HL-60/S4 (cell line): Measurements from ENCODE around the gene GAS7.

ENCODE experiments used
- in situ Hi-C: fragments of 300-500 bp; cut with MboI; formaldehyde crosslinking; loops from 2 replicates; pipeline ENCODE4 v1.14.3; 2022; ENCODE audit warnings: low sequenced_read_pairs

Gene GAS7

GRCh38 chr17:9865586-9865985, 332.8 kb downstream of the GAS7 start:
- in situ Hi-C loops: no loop called here

DNA sequence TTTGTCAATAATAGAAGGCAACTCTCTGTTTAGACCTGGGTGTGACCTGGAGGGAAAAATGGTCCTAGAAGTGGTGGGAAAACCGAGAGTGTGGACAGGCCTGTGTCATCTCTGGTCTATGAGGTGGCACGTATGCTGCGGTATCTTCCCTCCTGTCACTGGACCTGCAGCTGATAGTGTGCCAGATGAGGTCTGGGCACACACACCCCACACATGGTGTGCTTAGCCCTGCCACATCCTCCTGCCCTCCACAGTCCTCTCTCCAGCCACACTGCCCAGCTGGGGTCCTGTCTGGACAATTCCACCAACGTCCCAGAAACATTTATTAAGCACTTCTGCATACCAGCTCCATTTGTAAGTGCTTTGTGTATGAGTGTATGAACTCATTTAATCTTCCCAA, 335.5 kb downstream of the GAS7 start:
- in situ Hi-C loops: no loop called here

DNA sequence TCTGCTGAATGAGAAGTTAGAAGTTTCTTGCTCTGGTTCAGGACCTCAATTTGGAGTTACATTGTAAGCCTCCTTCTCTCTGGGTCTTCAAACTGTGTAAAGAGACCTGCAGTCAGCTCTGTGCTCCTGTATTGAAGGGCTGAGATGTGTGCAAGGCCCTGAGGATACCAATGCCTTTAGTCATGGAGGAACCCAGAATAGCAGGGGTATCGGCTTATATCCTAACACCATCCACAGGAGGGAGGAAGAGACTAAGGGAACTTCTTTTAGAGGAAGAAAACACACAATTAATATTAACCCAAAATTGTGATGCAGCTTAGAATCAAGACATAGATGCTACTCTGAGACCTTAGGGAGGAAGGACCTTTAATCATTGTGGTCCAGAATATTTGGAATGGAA, 336.2 kb downstream of the GAS7 start:
- in situ Hi-C loops: no loop called here

DNA sequence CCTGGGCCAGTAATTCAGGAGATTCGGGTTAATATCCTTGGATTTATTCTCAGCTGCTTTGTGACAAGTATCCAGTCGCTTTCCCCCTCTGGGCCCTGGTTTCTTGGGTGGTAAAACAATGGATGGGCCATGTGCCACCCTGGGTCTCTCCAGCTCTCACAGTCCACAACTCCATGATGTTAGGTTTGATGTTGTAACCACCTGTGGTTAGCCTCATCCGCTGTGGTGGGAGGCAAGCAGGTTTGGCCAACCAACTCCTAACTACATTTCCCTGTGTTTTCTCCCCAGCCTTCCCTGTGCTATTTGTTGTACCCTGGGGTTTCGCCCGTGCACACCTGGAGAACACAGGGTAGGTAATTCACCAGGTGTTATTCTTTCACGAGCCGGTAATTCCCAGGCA, 337.6 kb downstream of the GAS7 start:
- in situ Hi-C loops: no loop called here
